Stimulated activated CD8-positive, alpha-beta memory T cell treated with anti-CD3 and anti-CD28 coated beads, Interleukin-7, amount 100 ng/mL, for 48 hours (primary cell): ENCODE measurements around the gene KNTC1.
"Not testable (repeated sequence)": the region's sequence is repeated elsewhere in the genome, so short reads cannot be mapped to it uniquely, and the experiment has no call there.

Experiments
- DNase-seq, 2 donors: peaks; one replicate each; pipeline ENCODE4 v3.0.0-alpha.2; 2020; ENCODE audit warnings: low read depth in 1 of 2; ENCODE audit errors: extremely low read depth in 1 of 2

KNTC1 gene

DNA sequence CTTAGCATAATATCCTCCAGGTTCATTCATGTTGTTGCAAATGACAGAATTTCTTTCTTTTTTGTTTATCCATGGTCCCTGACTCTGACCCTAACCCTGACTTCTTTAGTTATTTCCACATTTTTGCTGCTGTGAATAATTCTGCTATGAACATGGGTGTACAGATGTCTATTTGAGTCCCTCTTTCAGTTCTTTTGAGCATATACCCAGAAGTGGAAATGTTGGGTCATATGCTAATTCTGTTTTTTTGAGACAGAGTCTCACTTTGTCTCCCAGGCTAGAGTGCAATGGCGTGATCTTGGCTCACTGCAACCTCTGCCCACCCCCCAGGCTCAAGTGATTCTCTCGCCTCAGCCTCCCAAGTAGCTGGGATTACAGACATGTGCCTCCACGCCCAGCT, 33.1 kb downstream of the KNTC1 start:
- no peak for DNase-seq

DNA sequence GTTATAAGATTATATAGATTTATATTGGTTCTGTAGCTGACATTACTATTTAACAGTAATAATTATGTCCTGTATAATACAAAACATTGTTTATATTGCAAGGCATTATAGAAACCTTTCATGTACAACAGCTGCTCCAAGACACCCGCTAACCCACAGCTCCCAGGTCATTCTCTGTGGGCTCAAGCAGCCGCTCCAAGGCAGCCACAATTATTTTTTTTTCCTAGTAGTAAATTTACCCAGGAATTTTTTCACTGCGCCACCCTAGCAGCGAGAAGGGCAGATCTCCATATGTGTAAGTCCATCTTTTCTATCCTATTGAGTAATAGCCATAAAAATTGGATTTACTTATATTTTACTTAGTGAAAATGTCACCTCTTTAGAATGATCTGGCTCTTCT, 36.3 kb downstream of the KNTC1 start:
- DNase-seq: no peak

DNA sequence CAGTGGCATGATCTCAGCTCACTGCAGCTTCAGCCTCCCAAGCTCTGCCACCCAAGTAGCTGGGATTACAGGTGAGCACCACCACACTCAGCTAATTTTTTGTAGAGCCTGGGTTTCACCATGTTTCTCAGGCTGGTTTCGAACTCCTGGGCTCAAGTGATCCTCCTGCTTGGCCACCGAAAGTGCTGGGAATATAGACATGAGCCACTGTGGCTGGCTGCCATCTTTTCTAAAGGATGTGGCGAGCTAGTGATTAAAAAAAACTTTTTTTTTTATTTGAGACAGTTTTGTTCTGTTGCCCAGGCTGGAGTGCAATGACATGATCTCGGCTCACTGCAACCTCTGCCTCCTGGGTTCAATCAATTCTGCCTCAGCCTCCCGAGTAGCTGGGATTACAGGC, 39.8 kb downstream of the KNTC1 start:
- DNase-seq: not testable (repeated sequence)

DNA sequence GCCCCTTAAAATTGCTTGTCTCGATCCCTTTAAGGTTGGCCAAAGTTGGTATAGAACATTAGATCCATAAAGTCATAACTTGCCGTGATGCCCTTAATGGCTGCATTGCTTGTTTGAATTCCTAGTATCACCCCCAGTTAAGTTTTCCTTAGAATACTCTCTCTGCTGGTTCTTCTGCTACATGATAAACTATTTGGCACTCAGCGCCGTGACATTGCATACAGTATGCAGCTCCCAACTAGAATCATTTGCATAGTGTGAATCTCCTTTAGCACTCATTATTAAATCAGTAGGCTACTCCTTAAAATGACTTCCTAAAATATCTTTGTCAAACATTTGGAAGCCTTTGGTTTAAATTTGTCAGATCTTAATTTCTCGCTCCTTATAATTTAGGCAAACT, 42.2 kb downstream of the KNTC1 start:
- no peak for DNase-seq

DNA sequence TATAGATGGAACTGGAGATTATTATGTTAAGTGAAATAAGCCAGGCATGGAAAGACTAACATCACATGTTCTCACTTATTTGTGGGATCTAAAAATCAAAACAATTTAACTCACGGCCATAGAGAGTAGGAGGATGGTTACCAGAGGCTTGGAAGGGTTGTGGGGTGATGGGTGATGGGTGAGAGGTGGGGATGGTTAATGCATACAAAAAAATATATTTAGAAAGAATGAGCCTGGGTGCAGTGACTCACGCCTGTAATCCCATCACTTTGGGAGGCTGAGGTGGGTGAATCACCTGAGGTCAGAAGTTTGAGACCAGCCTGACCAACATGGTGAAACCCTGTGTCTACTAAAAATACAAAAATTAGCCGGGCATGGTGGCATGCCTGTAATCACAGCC, 43.0 kb downstream of the KNTC1 start:
- DNase-seq: peak in 1 of 2 donors; percentile 15

DNA sequence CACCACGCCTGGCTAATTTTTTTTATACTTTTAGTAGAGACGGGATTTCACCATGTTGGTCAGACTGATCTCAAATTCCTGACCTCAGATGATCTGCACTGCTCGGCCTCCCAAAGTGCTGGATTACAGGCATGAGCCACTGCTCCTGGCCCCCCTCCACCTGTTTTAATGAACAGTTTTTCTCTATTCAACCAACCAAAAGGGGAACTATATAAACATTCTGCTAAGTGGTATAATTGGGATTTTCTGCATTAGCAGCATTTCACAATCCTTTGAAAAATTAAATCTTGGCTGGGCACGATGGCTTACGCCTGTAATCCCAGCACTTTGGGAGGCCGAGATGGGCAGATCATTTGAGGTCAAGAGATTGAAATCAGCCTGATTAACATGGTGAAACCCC, 44.8 kb downstream of the KNTC1 start:
- DNase-seq: no peak

DNA sequence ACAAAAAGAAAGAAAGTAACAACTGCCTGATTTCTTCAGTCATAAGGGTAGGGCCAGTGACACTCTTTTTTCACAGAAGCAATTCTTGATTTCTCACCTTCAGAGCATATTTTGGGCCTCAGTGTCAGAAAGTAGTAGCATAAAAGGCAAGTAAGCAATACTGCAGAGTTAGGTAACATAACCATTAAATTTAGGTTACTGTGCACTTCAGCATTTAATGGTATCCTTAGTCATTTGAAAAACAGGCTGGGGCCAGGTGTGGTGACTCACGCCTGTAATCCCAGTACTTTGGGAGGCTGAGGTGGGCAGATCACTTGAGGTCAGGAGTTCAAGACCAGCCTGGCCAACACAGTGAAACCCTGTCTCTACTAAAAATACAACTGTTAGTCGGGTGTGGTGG, 56.2 kb downstream of the KNTC1 start:
- not testable (repeated sequence) for DNase-seq

DNA sequence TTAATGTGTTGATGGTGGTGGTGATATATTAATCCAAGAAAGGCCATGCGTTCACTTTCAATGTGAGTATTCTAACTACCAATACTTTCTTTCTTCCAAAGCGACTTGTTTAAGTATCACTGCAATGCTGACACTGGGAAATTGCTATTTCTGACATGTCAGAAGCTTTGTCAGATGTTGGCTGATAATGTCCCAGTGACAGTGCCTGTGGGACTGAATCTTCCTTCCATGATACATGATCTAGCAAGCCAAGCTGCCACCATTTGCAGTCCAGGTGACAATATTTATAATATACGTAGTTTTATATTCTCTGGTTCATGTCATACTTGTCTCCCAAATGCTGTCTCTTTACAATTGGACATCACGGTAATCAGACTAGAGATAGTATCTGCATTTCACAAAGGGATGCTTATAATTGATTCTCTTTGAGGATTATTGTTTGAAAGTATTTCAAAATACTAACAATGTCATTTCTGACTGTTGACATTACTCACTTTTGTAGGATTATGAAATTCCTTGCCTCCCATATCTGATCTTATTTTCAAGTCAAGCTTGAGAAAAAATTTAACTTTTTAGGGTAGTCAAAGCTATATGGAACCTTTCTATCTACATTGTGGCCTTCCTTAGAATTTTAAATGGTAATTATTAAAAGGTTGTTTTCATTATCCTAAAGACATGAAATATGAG, 57.3 kb downstream of the KNTC1 start:
- DNase-seq: no peak

DNA sequence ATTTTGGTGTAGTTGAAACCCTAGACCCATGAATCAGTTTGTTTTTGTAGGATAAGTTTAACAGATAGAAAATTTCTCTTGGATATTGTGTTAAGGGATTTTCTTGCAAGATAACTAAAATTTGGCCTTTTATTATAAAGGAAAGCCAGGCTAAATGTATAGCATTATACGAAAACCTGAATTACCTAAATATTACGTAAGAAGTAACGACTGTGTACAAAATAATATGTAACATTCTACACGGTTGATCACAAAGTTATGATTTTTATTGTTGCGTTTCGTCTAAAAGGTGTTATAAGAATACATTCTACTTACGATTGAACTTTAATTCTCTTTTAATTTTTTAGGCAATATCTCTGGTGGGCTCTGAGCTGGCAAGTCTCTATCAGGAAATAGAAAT, 63.9 kb downstream of the KNTC1 start:
- no peak for DNase-seq

DNA sequence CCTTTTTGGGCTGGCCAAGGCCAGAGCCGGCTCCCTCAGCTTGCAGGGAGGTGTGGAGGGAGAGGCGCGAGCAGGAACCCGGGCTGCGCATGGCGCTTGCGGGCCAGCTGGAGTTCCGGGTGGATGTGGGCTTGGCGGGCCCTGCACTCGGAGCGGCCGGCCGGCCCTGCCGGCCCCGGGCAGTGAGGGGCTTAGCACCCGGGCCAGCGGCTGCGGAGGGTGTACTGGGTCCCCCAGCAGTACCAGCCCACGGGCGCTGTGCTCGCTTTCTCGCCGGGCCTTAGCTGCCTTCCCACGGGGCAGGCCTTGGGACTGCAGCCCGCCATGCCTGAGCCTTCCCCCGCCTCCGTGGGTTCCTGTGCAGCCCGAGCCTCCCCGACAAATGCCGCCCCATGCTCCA, 64.9 kb downstream of the KNTC1 start:
- not testable (repeated sequence) for DNase-seq

DNA sequence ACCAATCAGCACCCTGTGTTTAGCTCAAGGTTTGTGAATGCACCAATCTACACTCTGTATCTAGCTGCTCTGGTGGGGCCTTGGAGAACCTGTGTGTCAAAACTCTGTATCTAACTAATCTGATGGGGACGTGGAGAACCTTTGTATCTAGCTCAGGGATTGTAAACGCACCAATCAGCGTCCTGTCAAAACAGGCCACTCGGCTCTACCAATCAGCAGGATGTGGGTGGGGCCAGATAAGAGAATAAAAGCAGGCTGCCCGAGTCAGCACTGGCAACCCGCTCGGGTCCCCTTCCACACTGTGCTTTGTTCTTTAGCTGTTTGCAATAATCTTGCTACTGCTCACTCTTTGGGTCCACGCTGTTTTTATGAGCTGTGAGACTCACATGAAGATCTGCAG, 65.5 kb downstream of the KNTC1 start:
- DNase-seq: not testable (repeated sequence)

DNA sequence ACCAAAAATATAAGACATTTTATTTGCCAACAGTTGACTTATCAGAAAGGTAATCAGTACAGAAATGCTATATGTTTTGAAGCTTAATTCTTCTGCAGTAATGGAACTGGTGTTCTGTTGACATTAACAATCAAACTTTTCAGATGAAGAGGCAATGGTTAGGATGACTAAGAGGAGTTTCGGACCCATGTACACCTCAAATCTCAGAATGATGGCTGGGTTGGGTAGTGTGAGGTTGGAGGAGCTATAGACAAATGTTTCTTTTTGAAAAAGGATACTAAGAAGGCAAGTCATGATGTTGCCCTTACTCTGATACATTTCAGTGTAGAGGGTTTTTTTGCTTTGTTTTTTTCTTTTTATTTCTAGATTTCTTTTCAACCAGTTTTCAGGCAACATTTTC, 66.9 kb downstream of the KNTC1 start:
- peak in 1 of 2 donors; percentile 10 for DNase-seq

DNA sequence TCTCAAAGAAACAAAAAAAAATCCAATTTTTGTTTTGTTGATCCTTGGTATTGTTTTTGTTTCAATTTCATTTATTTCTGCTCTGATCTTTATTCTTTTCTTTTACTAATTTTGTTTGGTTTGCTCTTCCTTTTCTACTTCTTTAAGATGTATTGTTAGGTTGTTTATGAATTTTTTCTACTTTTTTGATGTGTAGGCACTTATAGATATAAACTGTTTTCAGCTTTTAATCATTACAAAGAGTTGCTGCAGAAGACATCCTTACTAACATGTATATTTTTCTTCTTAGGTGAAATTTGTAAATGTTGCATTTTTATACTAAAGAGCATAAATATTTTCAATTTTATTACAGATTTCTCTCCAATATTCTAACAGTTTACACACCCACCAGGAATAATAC, 69.8 kb downstream of the KNTC1 start:
- DNase-seq: no peak

DNA sequence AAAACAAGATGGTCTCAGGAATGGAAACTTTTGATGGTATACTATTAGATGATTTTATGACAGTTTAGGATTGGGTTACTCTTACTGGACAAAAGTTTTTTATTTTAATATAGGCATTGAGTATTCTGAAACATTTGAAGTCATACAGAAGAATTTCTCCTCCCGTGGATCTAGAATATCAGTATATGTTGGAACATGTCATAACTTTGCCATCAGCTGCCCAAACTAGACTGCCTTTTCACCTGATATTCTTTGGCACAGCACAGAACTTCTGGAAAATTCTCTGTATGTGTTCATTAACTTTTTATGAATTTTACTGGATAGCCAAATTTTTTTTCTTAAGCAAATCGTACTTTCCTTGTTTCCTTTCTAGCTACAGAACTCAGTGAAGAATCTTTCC, 75.4 kb downstream of the KNTC1 start:
- DNase-seq: no peak

DNA sequence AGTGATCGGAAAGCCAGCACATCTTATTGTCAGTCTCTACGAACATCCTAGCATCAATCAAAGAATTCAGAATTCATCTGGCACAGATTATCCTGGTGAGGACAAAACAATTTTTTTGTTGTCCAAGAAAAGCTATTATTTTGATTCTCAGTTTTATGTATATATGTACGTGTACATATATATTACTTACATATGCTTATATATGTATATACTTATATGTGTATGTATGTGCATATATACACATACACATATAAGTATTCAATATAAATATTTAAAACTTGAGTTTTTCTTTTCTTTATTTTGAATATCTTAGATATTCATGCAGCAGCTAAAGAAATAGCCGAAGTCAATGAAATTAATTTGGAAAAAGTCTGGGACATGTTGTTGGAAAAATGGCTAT, 77.9 kb downstream of the KNTC1 start:
- DNase-seq: no peak

DNA sequence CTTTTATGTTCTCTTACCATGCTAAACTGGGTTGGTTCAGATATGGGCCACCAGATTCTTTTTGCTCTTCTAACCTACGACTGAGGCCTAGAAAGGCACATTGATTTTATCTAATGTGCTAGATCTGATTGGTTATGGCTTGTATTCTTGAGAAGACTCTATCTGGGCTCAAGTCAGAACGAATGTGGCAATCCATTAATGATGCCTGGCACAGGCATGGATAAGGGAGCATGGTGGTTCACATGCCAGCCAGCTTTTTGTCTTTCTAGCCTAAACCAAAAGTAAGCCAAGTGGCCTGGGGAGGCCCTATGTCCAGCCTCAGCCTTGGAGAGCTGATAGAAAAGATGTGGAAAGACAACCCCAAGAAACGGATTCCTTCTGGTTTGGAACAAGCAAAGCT, 82.7 kb downstream of the KNTC1 start:
- DNase-seq: no peak

DNA sequence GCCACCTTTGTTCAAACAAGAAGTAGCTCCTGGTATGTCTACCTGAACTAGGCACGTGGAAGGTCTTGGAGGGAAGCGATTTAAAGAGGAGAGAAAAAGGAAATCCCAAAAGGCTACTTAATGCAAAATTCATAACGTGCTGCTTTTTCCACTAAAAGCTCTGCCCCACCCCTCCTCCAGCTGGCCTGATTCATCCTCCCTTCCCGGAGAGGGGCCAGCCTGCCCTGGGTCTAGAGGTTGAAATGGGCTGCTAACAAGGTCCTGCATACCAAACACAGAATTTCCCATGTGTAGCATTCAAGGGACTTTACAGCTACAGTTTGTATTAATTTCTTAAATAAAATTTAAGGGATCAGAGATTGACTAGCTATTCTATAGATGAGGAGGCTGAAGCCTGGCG, 83.2 kb downstream of the KNTC1 start:
- DNase-seq: no peak

DNA sequence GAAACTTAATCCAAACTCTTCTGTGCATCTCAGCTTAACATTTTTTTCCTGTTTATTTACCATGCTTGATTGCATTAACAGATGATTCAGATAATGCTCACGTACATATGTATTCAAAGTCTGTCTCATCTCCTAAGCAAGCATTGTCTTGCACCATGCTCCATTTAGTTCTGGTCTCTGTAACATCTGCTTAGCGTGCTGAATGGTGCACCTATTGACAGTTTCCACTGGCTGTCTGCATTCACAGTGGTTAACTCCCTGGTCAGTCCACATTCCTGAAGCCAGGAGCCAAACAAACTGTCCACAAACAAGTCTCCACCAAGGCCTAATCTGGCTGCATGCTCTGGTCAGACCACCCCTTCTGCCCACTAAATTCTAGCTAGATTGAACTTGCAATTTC, 83.9 kb downstream of the KNTC1 start:
- no peak for DNase-seq

DNA sequence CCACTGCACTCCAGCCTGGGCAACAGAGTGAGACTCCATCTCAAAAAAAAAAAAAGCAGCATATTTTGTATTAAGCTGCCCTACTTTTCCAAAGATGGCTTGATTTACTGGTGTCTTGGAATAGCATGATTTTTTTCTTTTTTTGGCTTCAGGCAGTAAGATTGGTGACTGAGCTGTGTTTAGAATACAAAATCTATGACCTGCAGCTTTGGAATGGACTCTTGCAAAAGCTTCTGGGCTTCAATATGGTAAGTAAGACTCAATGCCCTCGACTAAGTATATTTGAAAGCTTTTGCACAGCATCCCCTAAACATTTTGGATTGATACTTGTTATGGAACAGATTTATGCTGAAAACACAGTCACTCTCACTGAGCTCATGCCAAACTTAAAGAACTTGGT, 87.8 kb downstream of the KNTC1 start:
- DNase-seq: no peak

DNA sequence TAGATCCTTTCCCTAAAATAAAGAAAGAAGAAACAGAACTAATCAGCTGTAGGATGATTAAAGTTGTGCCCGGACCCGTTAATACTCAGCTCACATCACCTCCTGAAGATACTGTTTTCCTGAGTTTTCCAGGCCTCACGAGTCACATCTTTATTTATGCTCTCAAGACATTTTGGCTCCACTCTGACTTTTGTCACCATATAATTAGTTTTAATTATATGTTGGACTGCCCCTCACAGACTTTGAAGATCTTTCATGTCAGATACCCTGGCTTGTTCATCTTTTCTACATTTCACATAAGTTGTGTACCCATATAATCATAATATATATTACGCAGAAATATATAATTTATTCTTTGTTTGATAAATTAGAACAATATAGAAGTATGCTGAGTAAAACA, 88.7 kb downstream of the KNTC1 start:
- DNase-seq: no peak

DNA sequence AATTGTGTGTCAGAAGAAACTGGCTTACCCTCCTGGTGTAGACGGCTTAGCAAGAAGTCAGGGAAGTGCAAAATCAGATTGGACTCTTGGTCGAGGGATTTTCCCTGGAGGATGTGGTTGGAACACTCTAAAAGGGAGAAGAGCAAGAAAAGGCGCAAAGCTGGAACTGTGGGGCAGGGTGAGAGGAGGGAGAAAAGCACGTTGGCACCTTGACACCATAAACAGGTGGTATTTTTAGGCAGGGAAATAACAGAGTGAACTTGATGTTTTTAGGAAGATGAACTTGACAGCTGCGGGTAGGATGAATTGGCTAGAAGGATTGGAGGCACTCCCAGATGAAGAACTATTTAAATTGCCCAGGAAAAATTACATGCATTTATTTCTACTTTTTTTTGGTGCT, 108.4 kb downstream of the KNTC1 start:
- no peak for DNase-seq

DNA sequence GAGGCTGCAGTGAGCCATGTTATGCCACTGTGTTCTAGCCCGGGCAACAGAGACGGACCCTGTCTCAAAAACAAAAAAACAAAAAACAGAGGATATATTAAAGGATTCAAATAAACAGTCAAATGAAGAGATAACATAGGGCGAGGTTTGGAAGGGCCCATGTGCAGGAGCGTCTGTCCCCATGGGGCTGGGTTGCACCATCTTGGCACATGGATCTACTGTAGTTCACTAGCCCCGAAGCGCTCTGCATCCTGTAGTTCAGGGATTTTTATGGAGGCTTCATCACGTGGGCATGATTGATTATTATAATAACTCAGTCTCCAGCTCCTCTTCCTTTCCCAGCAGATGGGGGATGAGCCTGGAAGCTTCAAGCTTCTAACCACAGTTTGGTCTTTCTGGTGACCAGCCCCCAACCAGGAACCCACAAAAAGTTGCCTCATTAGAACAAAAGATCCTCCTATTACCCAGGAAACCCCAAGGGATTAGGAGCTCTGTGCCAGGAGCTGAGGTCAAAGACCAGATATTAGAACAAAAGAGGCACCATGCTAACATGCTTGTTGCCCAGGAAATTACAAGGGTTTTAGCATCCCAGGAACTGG, 116.3 kb downstream of the KNTC1 start:
- no peak for DNase-seq
